HG03066 (cell line): Measurements from ENCODE around the gene TSPAN5.

Experiments
- ATAC-seq: cut with Tn5 transposase; IDR thresholded peaks from one replicate; pipeline ENCODE4 v1.9.1; 2021; ENCODE audit warnings: low read depth; ENCODE audit not compliant: unreplicated experiment

The TSPAN5 gene

GRCh38 chr4:98601708-98602107, 56.7 kb downstream of the TSPAN5 start:
- ATAC-seq = peak; percentile 76

GRCh38 chr4:98599617-98600205, 58.7 kb downstream of the TSPAN5 start:
- no peak for ATAC-seq

- no peak for ATAC-seq
Observed at GRCh38 chr4:98586962-98587354, 71.5 kb downstream of the TSPAN5 start.

- no peak for ATAC-seq
Observed at GRCh38 chr4:98586291-98586961, 72.0 kb downstream of the TSPAN5 start.

GRCh38 chr4:98585596-98585995, 72.8 kb downstream of the TSPAN5 start:
- no peak for ATAC-seq

GRCh38 chr4:98584265-98584664, 74.1 kb downstream of the TSPAN5 start:
- no peak for ATAC-seq

- no peak for ATAC-seq
Observed at GRCh38 chr4:98583265-98583664, 75.1 kb downstream of the TSPAN5 start.

- ATAC-seq = no peak
Observed at GRCh38 chr4:98581126-98581525, 77.3 kb downstream of the TSPAN5 start.

GRCh38 chr4:98577956-98578355, 80.5 kb downstream of the TSPAN5 start:
- no peak for ATAC-seq

GRCh38 chr4:98574816-98575215, 83.6 kb downstream of the TSPAN5 start:
- ATAC-seq = no peak

GRCh38 chr4:98573791-98574190, 84.6 kb downstream of the TSPAN5 start:
- ATAC-seq = no peak

GRCh38 chr4:98572697-98573096, 85.7 kb downstream of the TSPAN5 start:
- no peak for ATAC-seq

- no peak for ATAC-seq
Observed at GRCh38 chr4:98571161-98571786, 87.1 kb downstream of the TSPAN5 start.

- no peak for ATAC-seq
Observed at GRCh38 chr4:98570151-98570797, 88.1 kb downstream of the TSPAN5 start.

- no peak for ATAC-seq
Observed at GRCh38 chr4:98568941-98569663, 89.3 kb downstream of the TSPAN5 start.

- ATAC-seq = no peak
Observed at GRCh38 chr4:98567611-98568010, 90.8 kb downstream of the TSPAN5 start.

GRCh38 chr4:98566361-98567008, 91.9 kb downstream of the TSPAN5 start:
- no peak for ATAC-seq

- no peak for ATAC-seq
Observed at GRCh38 chr4:98565681-98566301, 92.6 kb downstream of the TSPAN5 start.

GRCh38 chr4:98564852-98565251, 93.6 kb downstream of the TSPAN5 start:
- ATAC-seq = no peak

GRCh38 chr4:98560321-98560720, 98.1 kb downstream of the TSPAN5 start:
- no peak for ATAC-seq
